Spleen (tissue), 7 donors: ENCODE measurements around the gene LRRK1.

Source experiments
- POLR2A ChIP-seq, 3 donors: fragments of 450-650 bp; IDR thresholded peaks; one replicate each; pipeline ENCODE4 v1.5.1; 2017; ENCODE audit warnings: antibody characterized with exemption in 3 of 3, mild to moderate bottlenecking in 1 of 3
- POLR2AphosphoS5 ChIP-seq, 3 donors: sonication (generic); formaldehyde crosslinking; IDR thresholded peaks; one replicate each; pipeline ENCODE4 v1.5.1; 2017; ENCODE audit warnings: antibody characterized with exemption in 3 of 3
- TF ChIP-seq, protein P1 (sequence below), 11 experiments: fragments of 200-600 bp in 7 of 11; fragments of 450-650 bp in 4 of 11; sonication (generic) in 4 of 11; IDR thresholded peaks in 8 of 11; conservative IDR thresholded peaks in 3 of 11; 1 replicate in 7 of 11; 2 replicates in 4 of 11; pipeline versions ENCODE4 v1.4.0 to v1.8.0; 2016 to 2021; ENCODE audit warnings: antibody characterized with exemption in 11 of 11, inconsistent platforms in 4 of 11, mild to moderate bottlenecking in 1 of 11
- donor health status: DM: no; HTN: no; CAD: no; lungs with moderate emphysema.
- donor health status: DM: no; HTN: no; CAD: no.
- donor health status: DM: no; HTN: no; CAD: no.

DNA sequence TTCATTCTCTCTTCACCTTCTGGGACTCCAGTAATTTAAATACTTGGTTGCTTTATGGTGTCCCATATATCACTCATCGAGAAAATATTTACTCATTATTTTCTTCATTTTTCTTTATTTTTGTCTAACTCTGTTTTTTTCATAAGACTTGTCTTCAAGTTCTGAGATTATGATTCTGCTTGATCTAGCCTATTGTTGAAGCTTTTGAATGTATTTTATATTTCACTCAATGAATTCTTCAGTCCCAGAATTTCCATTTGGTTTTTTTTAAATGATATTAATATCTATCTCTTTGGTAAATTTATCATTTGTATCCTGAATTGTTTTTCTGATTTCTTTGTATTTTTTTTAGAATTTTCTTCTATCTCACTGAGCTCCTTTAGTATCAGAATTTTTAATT, 117.0 kb downstream of the LRRK1 start:
- TF ChIP-seq, protein P1, sequence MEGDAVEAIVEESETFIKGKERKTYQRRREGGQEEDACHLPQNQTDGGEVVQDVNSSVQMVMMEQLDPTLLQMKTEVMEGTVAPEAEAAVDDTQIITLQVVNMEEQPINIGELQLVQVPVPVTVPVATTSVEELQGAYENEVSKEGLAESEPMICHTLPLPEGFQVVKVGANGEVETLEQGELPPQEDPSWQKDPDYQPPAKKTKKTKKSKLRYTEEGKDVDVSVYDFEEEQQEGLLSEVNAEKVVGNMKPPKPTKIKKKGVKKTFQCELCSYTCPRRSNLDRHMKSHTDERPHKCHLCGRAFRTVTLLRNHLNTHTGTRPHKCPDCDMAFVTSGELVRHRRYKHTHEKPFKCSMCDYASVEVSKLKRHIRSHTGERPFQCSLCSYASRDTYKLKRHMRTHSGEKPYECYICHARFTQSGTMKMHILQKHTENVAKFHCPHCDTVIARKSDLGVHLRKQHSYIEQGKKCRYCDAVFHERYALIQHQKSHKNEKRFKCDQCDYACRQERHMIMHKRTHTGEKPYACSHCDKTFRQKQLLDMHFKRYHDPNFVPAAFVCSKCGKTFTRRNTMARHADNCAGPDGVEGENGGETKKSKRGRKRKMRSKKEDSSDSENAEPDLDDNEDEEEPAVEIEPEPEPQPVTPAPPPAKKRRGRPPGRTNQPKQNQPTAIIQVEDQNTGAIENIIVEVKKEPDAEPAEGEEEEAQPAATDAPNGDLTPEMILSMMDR (IDR thresholded peaks at IDR 0.05 in 8 of 11, conservative IDR thresholded peaks at IDR 0.05 in 3 of 11): no peak
- TF ChIP-seq POLR2A (IDR thresholded peaks at IDR 0.05) (no peak), POLR2AphosphoS5 (IDR thresholded peaks at IDR 0.05) (no peak)
